B cell (primary cell): ENCODE measurements around the gene MAP3K21.

Experiments
- EZH2 ChIP-seq: IDR thresholded peaks from 2 replicates; pipeline ENCODE4 v1.6.1; 2012; ENCODE audit warnings: borderline replicate concordance, low read depth, mild to moderate bottlenecking, moderate library complexity, low read length; ENCODE audit not compliant: insufficient read depth, poor library complexity, severe bottlenecking
- TF ChIP-seq, protein P1 (sequence below): fragments of 200-600 bp; IDR thresholded peaks from one replicate; pipeline ENCODE4 v1.8.0; 2022; ENCODE audit warnings: antibody characterized with exemption, mild to moderate bottlenecking

DNA sequence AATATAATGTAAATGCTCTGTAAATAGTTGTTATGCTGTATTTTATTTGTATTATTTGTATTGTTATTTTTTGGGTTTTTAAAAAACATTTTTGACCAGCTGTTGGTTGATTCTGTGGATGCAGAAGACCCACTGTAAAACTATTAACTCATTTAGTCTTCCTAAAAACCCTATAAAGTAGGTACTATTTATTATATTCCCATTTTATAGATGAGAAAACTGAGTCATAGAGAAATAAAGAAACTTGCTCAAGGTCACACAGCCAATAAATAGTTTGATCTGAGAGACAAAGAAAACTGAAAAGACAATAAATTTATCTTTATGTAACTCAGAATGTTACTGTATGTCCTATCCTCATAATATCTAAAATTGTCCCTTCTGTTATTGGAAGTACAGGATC is 1.2 kb upstream of the MAP3K21 start:
- TF ChIP-seq, protein P1, sequence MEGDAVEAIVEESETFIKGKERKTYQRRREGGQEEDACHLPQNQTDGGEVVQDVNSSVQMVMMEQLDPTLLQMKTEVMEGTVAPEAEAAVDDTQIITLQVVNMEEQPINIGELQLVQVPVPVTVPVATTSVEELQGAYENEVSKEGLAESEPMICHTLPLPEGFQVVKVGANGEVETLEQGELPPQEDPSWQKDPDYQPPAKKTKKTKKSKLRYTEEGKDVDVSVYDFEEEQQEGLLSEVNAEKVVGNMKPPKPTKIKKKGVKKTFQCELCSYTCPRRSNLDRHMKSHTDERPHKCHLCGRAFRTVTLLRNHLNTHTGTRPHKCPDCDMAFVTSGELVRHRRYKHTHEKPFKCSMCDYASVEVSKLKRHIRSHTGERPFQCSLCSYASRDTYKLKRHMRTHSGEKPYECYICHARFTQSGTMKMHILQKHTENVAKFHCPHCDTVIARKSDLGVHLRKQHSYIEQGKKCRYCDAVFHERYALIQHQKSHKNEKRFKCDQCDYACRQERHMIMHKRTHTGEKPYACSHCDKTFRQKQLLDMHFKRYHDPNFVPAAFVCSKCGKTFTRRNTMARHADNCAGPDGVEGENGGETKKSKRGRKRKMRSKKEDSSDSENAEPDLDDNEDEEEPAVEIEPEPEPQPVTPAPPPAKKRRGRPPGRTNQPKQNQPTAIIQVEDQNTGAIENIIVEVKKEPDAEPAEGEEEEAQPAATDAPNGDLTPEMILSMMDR, result no peak
- TF ChIP-seq EZH2, result no peak
